Ascending aorta (tissue), 2 donors: Measurements from ENCODE around the gene HAUS7. TPM values are rescaled to one million over a fixed set of nuclear protein-coding genes. Genes with fewer than 3 reads are reported as not detected.

Source experiments
- DNase-seq, 2 donors: peaks; one replicate each; pipeline ENCODE4 v3.0.0-alpha.2; 2019; ENCODE audit warnings: low spot score in 2 of 2
- H3K27ac ChIP-seq, 2 donors: fragments of 200-600 bp; sonication (generic); one replicate each; pipeline ENCODE4 v1.5.1; 2016 to 2017; ENCODE audit warnings: mild to moderate bottlenecking in 1 of 2
- H3K27me3 ChIP-seq: fragments of 200-600 bp; sonication (generic); one replicate; pipeline ENCODE4 v1.5.1; 2017
- H3K36me3 ChIP-seq, 2 donors: fragments of 200-600 bp; sonication (generic); one replicate each; pipeline ENCODE4 v1.5.1; 2016
- H3K4me1 ChIP-seq, 2 donors: fragments of 200-600 bp; sonication (generic); one replicate each; pipeline ENCODE4 v1.5.1; 2016 to 2017; ENCODE audit warnings: mild to moderate bottlenecking in 1 of 2
- H3K4me3 ChIP-seq, 2 donors: fragments of 200-600 bp; sonication (generic); one replicate each; pipeline ENCODE4 v1.5.1; 2016 to 2017; ENCODE audit warnings: mild to moderate bottlenecking in 1 of 2
- H3K9me3 ChIP-seq, 2 donors: fragments of 200-600 bp; sonication (generic); one replicate each; pipeline ENCODE4 v1.5.1; 2016
- CTCF ChIP-seq, 3 experiments: fragments of 200-600 bp in 2 of 3; fragments of 450-650 bp in 1 of 3; sonication (generic) in 2 of 3; IDR thresholded peaks; one replicate each; pipeline ENCODE4 v1.5.1; 2016 to 2019; ENCODE audit warnings: antibody characterized with exemption in 3 of 3, mild to moderate bottlenecking in 1 of 3, moderate library complexity in 1 of 3
- intact Hi-C: fragments of 100-400 bp; cut with DNase I; formaldehyde crosslinking; loops from one replicate; pipeline ENCODE4 v1.15.1; 2023
- total RNA-seq: library from RNA; depleted of rRNA; stranded (reverse); fragments of >200 nt; gene quantifications from one replicate; pipeline ENCODE4 v1.1.0, GENCODE V29; 2016

HAUS7 gene
- total RNA-seq, 1 donor from 2014 or later: 22.5 TPM

DNA sequence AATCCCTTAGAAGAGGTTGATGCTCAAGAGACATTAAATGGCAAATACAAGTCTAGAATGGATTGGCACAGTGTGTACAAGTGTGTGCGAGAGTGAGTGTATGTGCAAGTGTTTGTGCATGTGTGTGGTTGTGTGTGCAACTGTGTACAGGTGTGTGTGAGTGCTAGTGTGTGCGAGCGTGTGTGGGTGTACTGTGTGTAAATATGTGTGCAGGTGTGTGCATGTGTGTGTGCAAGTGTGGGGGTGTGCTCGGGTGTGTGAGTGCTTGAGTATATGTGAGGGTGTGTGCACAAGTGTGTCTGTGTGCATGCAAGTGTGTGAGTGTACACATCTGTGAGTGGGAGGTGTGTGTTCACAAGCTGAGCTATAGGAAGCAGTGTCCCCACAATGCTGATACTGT lies 30.4 kb downstream of the HAUS7 start:
- Histone ChIP-seq H3K27me3 (no peaks in the 10 kb centered on the region), H3K36me3 (no peaks in the 10 kb centered on the region), H3K4me3 (no peak overlapping the region), H3K9me3 (no peaks in the 10 kb centered on the region), H3K4me1 (no peaks in the 10 kb centered on the region), H3K27ac (no peak overlapping the region)
- TF ChIP-seq CTCF (IDR thresholded peaks at IDR 0.05): no peak
- intact Hi-C loops: loop anchor here (10.0 kb wide), 1 partner anchor 405 kb away; no protein-coding TSS in a partner anchor
- DNase-seq: no peak

DNA sequence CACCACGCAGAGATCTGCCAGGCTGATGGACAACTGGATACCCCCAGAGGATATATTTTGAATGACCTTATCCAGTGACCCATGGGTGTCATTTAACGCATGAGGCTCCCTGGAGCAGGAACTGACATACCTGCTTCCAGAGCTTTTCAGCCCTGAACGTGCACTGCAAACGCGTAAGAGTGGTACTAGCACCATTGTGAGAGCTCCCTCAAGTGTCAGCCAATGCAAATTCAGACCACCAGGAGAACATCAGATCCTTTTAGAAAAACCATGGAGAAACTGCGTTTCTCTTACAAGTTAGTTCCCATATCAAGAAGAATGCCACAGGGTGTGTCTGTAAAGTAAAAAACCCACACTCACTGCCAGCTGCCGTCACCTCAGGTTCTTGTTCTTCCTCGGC lies 31.8 kb downstream of the HAUS7 start:
- no peak for DNase-seq
- H3K27me3 ChIP-seq: no peaks in the 10 kb centered on the region
- no peak overlapping the region for H3K4me3 ChIP-seq
- no peaks in the 10 kb centered on the region for H3K9me3 ChIP-seq
- peak in 1 of 3 experiments; percentile 30 for TF ChIP-seq CTCF (IDR thresholded peaks at IDR 0.05)
- no peaks in the 10 kb centered on the region for H3K4me1 ChIP-seq
- intact Hi-C loops: no loop called here
- no peak overlapping the region for H3K27ac ChIP-seq
- H3K36me3 ChIP-seq: no peaks in the 10 kb centered on the region

- intact Hi-C loops: no loop called here
- Histone ChIP-seq H3K36me3 (no peaks in the 10 kb centered on the region), H3K9me3 (peaks cover 0 to 3% of the 10 kb centered on the region in 2 donors), H3K27me3 (no peaks in the 10 kb centered on the region), H3K4me3 (no peak overlapping the region), H3K4me1 (no peaks in the 10 kb centered on the region), H3K27ac (no peak overlapping the region)
- no peak for DNase-seq
- TF ChIP-seq CTCF (IDR thresholded peaks at IDR 0.05): no peak
Measured at GRCh38 chrX:153435845-153436244, 34.5 kb downstream of the HAUS7 start.

- Histone ChIP-seq H3K4me1 (no peaks in the 10 kb centered on the region), H3K27me3 (no peaks in the 10 kb centered on the region), H3K27ac (no peak overlapping the region), H3K4me3 (no peak overlapping the region), H3K36me3 (no peaks in the 10 kb centered on the region), H3K9me3 (peaks cover 0 to 7% of the 10 kb centered on the region in 2 donors)
- no peak for TF ChIP-seq CTCF (IDR thresholded peaks at IDR 0.05)
- no peak for DNase-seq
- intact Hi-C loops: no loop called here
Measured at GRCh38 chrX:153434801-153435200, 35.6 kb downstream of the HAUS7 start.

DNA sequence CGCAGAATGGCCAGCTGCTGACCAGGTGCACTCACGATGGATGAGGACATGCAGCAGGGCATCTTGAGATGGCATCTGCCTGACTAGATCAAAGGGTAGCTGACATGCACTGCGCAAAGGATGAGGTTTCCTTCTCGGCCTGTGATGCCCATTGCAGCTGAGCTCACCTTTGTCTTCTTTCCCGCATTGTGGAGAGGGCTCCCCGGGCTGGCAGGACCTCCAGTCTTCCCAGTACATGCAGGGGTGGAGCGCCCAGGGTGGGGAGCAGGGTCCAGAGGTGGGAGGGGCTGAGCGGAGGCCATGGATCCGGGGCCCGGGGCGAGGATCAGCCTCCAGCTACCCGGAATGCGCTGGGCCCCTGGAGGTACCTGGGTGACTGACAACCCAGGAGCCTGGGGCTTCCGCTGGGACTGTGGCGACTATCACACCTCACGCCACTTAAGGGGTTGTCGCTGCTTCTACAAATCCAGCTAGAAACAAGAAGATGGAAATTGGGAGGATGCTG lies 36.5 kb downstream of the HAUS7 start:
- no peak overlapping the region for H3K27ac ChIP-seq
- intact Hi-C loops: no loop called here
- H3K4me1 ChIP-seq: no peaks in the 10 kb centered on the region
- peaks cover 0 to 7% of the 10 kb centered on the region in 2 donors for H3K9me3 ChIP-seq
- H3K4me3 ChIP-seq: no peak overlapping the region
- no peaks in the 10 kb centered on the region for H3K27me3 ChIP-seq
- TF ChIP-seq CTCF (IDR thresholded peaks at IDR 0.05): no peak
- no peak for DNase-seq
- no peaks in the 10 kb centered on the region for H3K36me3 ChIP-seq

DNA sequence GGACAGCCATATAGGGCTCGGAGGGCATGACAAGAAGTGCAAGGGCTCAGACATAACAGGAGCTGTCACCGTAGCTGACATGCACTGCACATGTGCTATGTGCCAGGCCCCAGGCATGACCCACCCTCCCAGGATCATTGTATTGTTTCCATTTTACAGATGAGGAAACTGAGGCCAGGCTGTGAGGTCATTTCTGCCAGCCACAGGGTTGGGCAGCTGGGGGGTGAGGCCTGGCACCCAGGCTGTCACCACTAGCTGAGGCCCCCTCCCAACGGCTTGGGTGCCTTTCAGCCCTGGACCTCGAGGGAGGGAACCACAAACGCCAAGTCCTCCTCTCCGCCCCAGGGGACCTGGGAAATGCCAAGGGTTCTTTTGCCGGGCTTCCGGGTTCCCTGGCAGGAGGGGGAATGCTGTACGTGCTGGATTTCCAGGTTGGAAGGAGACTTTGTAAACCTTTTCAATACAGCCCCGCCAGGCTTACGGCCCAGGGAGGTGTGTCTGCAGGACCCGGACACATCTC lies 37.2 kb downstream of the HAUS7 start:
- no peaks in the 10 kb centered on the region for H3K4me1 ChIP-seq
- H3K4me3 ChIP-seq: no peak overlapping the region
- TF ChIP-seq CTCF (IDR thresholded peaks at IDR 0.05): no peak
- H3K36me3 ChIP-seq: no peaks in the 10 kb centered on the region
- no peaks in the 10 kb centered on the region for H3K27me3 ChIP-seq
- DNase-seq: no peak
- intact Hi-C loops: no loop called here
- H3K27ac ChIP-seq: no peak overlapping the region
- H3K9me3 ChIP-seq: peaks cover 0 to 7% of the 10 kb centered on the region in 2 donors
